Skeletal muscle satellite cell (primary cell): ENCODE results near the gene SUMO1. TPM values are rescaled to one million over a fixed set of nuclear protein-coding genes. Genes with fewer than 3 reads are reported as not detected.
"Not testable (repeated sequence)": the region's sequence is repeated elsewhere in the genome, so short reads cannot be mapped to it uniquely, and the experiment has no call there.

Source experiments
- H3K27me3 ChIP-seq: 2 replicates; pipeline ENCODE4 v1.7.0; 2013; ENCODE audit warnings: low read length; ENCODE audit not compliant: control insufficient read depth, insufficient read depth
- H3K36me3 ChIP-seq: 2 replicates; pipeline ENCODE4 v1.7.0; 2013; ENCODE audit warnings: mild to moderate bottlenecking, control low read depth, low read length; ENCODE audit not compliant: insufficient read depth
- H3K4me1 ChIP-seq: 2 replicates; pipeline ENCODE4 v1.7.0; 2013; ENCODE audit warnings: low read length; ENCODE audit not compliant: control insufficient read depth, insufficient read depth
- H3K4me2 ChIP-seq: 2 replicates; pipeline ENCODE4 v1.7.0; 2013; ENCODE audit warnings: mild to moderate bottlenecking, low read length
- H3K4me3 ChIP-seq: 2 replicates; pipeline ENCODE4 v1.7.0; 2013; ENCODE audit warnings: low read length
- H3K9ac ChIP-seq: 2 replicates; pipeline ENCODE4 v1.7.0; 2013; ENCODE audit warnings: mild to moderate bottlenecking, low read depth, low read length, moderate library complexity
- H3K9me3 ChIP-seq: replicated peaks from 2 replicates; pipeline ENCODE4 v1.7.0; 2013; ENCODE audit warnings: mild to moderate bottlenecking, control low read depth, low read length
- total RNA-seq: library from RNA; depleted of rRNA; stranded (reverse); fragments of >200 nt; gene quantifications from 2 replicates; pipeline ENCODE4 v1.2.3, GENCODE V29; 2012; rRNA removed

SUMO1 gene
- 88.7 and 110 TPM in 2 replicates for total RNA-seq

DNA sequence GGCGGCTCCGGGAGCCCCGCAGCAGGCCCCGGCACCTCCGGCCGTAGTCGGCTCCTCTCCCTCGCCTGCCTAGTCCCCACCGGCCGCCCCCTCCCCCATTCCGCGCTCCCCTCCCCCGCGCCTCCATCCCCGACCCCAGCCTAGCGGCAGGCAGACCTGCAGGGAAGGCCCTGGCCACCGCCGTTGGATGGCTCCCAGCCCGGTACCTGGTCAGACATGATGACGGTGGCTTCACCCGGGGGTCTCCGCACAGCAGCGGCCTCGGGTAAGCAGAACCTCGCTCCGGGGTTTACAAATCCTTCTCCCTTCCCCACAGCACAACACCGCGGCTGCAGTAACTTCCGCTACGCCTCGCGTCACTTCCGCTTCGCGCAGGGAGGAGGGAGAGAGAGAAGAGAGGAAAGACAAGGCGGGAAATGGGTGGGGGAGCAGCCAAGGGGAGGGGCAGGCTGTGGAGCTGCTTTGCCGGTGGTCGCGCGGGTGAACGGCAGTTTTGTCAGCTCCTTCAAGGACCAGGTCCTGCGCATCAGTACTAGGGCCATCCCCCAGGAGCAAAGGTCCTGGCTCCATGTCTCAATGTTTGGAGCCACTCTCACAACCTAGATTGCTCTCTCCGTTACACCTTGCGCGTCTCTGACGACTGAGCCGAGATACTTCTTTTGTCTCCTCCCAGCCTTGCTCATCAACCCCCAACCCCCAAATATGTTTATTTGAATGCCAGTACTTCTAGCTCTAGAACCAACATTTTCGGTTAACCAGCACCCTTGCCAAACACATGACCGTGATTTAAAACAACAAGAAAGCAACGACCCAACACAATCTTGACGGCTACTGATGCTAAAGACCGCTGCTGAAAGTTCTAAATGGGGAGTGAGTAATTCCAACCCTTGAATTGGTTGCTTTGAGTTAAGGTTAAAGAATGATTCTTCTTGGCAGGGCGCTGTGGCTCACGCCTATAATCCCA, at the start of gene SUMO1:
Gene SUMO1 (minus strand): TSS at position 364 of the 964 bp plus-strand sequence. CDS start 146 bp downstream, at position 218.
- Histone ChIP-seq H3K27me3 (no peaks in the 10 kb centered on the region), H3K9me3 (no peaks in the 10 kb centered on the region), H3K4me1 (peaks cover 6% of the 10 kb centered on the region), H3K4me2 (peak within 1 kb of the TSS; percentile 94), H3K9ac (peak within 1 kb of the TSS; percentile 92), H3K36me3 (no peaks in the 10 kb centered on the region), H3K4me3 (peak within 1 kb of the TSS; percentile 99)

- Histone ChIP-seq H3K4me3 (no peak overlapping the region), H3K9ac (no peak overlapping the region), H3K4me1 (no peaks in the 10 kb centered on the region), H3K27me3 (no peaks in the 10 kb centered on the region), H3K4me2 (no peak overlapping the region), H3K9me3 (no peaks in the 10 kb centered on the region), H3K36me3 (peaks cover 85% of the 10 kb centered on the region)
Measured at GRCh38 chr2:202286595-202286994, 48.2 kb upstream of the SUMO1 start.

DNA sequence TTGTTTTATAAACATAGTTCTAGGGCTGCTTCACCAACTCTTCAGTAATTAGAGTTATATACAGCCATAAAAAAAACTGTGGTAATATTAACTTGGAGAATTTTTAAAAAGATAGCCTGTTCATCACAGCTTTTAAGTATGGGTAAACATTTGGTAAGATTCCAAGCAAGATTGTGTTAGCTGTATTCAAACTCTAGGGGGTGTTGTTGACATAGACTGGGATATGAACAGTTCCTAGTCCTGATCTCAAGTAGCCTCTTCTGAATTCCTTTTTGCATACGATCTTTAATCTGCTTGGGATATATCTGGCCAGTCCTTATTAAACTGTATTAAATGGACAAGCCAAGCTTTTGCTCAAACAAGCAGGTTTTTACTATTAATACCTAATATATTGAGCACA, 40.5 kb upstream of the SUMO1 start:
- Histone ChIP-seq H3K4me2 (peak overlapping the region; percentile 42), H3K9ac (peak overlapping the region; percentile 25), H3K9me3 (no peaks in the 10 kb centered on the region)

GRCh38 chr2:202278036-202278760, 39.8 kb upstream of the SUMO1 start:
- H3K4me3 ChIP-seq = peak overlapping the region; percentile 19
- H3K4me2 ChIP-seq = peak overlapping the region; percentile 42
- no peaks in the 10 kb centered on the region for H3K27me3 ChIP-seq
- H3K36me3 ChIP-seq = peaks cover 63% of the 10 kb centered on the region
- no peaks in the 10 kb centered on the region for H3K9me3 ChIP-seq
- peaks cover 28% of the 10 kb centered on the region for H3K4me1 ChIP-seq
- H3K9ac ChIP-seq = peak overlapping the region; percentile 25

More for the DNA sequence above, 40.5 kb upstream of the SUMO1 start:
- Histone ChIP-seq H3K27me3 (no peaks in the 10 kb centered on the region), H3K4me1 (peaks cover 28% of the 10 kb centered on the region), H3K4me3 (no peak overlapping the region), H3K36me3 (peaks cover 68% of the 10 kb centered on the region)

DNA sequence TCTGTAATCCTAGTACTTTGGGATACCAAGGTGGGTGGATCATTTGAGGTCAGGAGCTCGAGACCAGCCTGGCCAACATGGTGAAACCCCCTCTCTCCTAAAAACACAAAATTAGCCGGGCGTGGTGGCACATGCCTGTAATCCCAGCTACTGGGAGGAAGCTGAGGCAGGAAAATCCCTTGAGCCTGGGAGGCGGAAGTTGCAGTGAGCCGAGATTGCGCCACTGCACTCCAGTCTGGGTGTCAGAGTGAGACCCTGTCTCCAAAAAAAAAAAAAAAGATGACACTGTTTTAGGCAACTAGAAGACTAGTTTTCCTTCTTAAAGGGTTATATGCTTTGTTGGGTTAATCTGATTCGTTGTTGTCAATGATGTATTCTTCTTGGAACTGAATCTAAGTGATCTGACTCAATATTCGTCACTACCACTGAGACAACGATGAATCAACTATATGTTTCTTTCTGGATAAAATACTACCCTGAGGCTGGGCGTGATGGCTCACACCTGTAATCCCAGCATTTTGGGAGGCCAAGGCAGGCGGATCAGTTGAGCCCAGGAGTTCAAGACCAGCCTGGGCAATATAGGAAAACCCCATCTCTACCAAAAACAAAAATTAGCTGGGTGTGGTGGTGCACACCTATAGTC, 37.8 kb upstream of the SUMO1 start:
- not testable (repeated sequence) for H3K9me3 ChIP-seq, H3K27me3 ChIP-seq, H3K9ac ChIP-seq, H3K4me2 ChIP-seq, H3K4me3 ChIP-seq
- Histone ChIP-seq H3K36me3 (peaks cover 45% of the 10 kb centered on the region), H3K4me1 (peaks cover 38% of the 10 kb centered on the region)

- no peak overlapping the region for H3K4me3 ChIP-seq
- peaks cover 16% of the 10 kb centered on the region for H3K4me1 ChIP-seq
- peaks cover 7% of the 10 kb centered on the region for H3K36me3 ChIP-seq
- no peaks in the 10 kb centered on the region for H3K9me3 ChIP-seq
- no peak overlapping the region for H3K9ac ChIP-seq
- H3K4me2 ChIP-seq = no peak overlapping the region
- H3K27me3 ChIP-seq = no peaks in the 10 kb centered on the region
Measured at GRCh38 chr2:202270487-202270886, 32.1 kb upstream of the SUMO1 start.

DNA sequence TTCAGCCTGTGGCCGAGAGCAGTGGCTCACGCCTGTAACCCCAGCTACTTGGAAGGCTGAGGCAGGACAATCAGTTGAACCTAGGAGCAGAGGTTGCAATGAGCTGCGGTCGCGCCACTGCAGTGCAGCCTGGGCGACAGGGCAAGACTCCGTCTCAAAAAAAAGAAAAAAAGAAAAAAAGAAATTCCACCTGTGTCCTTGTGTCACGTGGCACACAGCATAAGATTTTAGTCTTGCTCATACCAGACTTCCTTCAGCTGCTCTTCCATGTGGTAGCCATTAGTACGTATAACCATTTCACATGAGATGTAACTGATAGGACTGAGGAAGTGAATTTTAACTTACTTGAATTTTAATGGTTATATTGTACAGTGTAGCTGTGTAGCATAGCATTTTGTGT, 31.2 kb upstream of the SUMO1 start:
- H3K36me3 ChIP-seq = peaks cover 3% of the 10 kb centered on the region
- H3K4me2 ChIP-seq = peak overlapping the region; percentile 39
- no peak overlapping the region for H3K4me3 ChIP-seq
- no peaks in the 10 kb centered on the region for H3K9me3 ChIP-seq
- H3K27me3 ChIP-seq = no peaks in the 10 kb centered on the region
- H3K4me1 ChIP-seq = peaks cover 17% of the 10 kb centered on the region
- H3K9ac ChIP-seq = no peak overlapping the region

DNA sequence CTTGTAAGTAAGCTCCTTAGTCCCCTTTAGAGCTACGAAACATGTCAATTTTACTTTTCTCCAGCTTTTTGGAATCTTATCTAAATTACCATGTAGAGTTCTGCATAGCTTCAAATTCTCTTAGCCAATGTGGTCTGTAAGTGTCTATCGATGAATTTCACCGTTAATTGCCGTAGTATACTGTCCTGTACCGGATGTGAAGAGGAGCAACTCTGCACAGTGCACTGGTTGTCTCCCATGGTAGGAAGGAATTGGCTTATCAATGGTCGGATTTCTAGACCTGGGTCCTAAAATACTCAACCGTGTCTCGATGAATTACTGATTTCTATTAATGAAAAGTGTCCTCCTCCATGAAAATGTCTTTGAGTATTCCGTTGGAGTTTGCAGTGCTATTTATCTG, 29.1 kb upstream of the SUMO1 start:
- Histone ChIP-seq H3K4me1 (peaks cover 12% of the 10 kb centered on the region), H3K9me3 (no peaks in the 10 kb centered on the region), H3K27me3 (no peaks in the 10 kb centered on the region), H3K9ac (peak overlapping the region; percentile 95), H3K4me2 (peak overlapping the region; percentile 82), H3K4me3 (peak overlapping the region; percentile 95), H3K36me3 (peaks cover 3% of the 10 kb centered on the region)

DNA sequence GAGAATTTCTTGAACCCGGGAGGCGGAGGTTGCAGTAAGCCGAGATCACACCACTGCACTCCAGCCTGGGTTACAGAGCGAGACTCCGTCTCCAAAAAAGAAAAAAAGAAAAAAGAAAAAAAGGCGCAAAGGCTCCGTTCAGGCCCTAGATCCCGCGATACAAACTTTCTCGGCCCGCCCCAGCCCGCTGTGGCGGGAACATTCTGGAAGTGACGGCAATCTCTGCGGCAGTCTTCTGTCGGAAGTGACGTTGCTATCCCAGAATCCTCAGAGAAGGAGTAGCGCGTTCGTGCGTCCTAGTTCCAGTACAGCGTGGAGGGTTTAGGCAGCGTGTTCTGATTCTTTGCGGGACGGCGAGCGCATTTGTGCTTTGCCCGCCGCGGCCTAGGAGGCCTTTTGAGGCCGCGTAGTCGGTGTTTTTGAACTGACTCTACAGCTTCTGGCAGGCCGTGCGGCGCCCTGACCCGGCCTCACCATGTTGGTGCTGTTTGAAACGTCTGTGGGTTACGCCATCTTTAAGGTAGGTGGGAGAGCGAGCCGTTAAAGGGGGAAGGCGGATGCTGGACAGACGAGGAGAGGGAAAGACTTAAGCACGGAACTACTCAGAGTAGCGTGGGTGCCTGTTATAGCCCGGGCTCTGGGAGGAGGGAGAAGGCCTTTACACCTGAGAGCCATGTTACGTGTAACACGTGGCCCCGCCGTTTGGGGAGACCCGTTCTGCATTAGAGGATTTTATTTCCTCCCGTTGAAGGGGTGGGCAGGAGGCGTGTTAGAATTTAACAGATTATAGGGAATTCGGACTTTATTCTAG, 27.3 kb upstream of the SUMO1 start, which contains the start of gene NOP58:
Gene NOP58 (plus strand): TSS at position 297 of the 811 bp plus-strand sequence. CDS start 179 bp downstream, at position 476.
- peak within 1 kb of the TSS; percentile 82 for H3K4me2 ChIP-seq
- peak within 1 kb of the TSS; percentile 95 for H3K4me3 ChIP-seq
- H3K9me3 ChIP-seq = no peaks in the 10 kb centered on the region
- peaks cover 3% of the 10 kb centered on the region for H3K36me3 ChIP-seq
- peaks cover 9% of the 10 kb centered on the region for H3K4me1 ChIP-seq
- H3K27me3 ChIP-seq = no peaks in the 10 kb centered on the region
- peak within 1 kb of the TSS; percentile 95 for H3K9ac ChIP-seq

GRCh38 chr2:202261531-202261930, 23.1 kb upstream of the SUMO1 start:
- Histone ChIP-seq H3K27me3 (no peaks in the 10 kb centered on the region), H3K4me2 (no peak overlapping the region), H3K9me3 (no peaks in the 10 kb centered on the region), H3K4me1 (peaks cover 3% of the 10 kb centered on the region), H3K9ac (no peak overlapping the region), H3K4me3 (no peak overlapping the region), H3K36me3 (no peaks in the 10 kb centered on the region)
